HCT116 (cell line): ENCODE results near the gene EXD2. TPM values are rescaled to one million over a fixed set of nuclear protein-coding genes. Genes with fewer than 3 reads are reported as not detected.

ENCODE experiments used
- ATAC-seq: fragments of 200-7000 bp; cut with Tn5 transposase; 2 replicates; pipeline ENCODE4 v1.9.1; 2020; ENCODE audit warnings: mild to moderate bottlenecking, moderate library complexity
- BruUV-seq: library from RNA; stranded (reverse); fragments of 400-500 nt; replicated peaks from 2 replicates; lab custom pipeline; 2021; lab: Mats Ljungman, UMichigan
- CTCF ChIA-PET: fragments of 300-600 bp; sonication (Branson Sonifier 250); formaldehyde crosslinking; loops from one replicate; lab custom pipeline; 2021; ENCODE audit warnings: antibody characterized with exemption; lab: Charles Lee
- POLR2A ChIA-PET: fragments of 300-600, 350-600 bp; sonication (Branson Sonifier 250); formaldehyde crosslinking; loops from one replicate; lab custom pipeline; 2021; ENCODE audit warnings: antibody characterized with exemption; lab: Charles Lee
- RAD21 ChIA-PET, 2 experiments: fragments of 300-600 bp; sonication (Branson Sonifier 250); formaldehyde crosslinking; loops; one replicate each; lab custom pipeline; 2023; ENCODE audit warnings: low total read pairs in 2 of 2; ENCODE audit not compliant: uncharacterized antibody in 2 of 2, unreplicated experiment in 2 of 2, low non-redundant PET in 1 of 2; lab: Charles Lee
- DNase-seq: peaks from one replicate; pipeline ENCODE4 v3.0.0-alpha.2; 2010; ENCODE audit warnings: low read depth, low spot score
- H2AFZ ChIP-seq: fragments of 200-600 bp; shearing (Covaris generic), sonication (generic); 2 replicates; pipeline ENCODE4 v1.6.1; 2017; ENCODE audit warnings: low read depth, mixed run types, mixed read lengths, antibody characterized with exemption, low read length; ENCODE audit not compliant: poor library complexity, severe bottlenecking
- H3K27ac ChIP-seq: 2 replicates; pipeline ENCODE4 v1.5.1; 2012; ENCODE audit warnings: low read depth, low read length
- H3K27me3 ChIP-seq: fragments of 200-600 bp; sonication (generic); 2 replicates; pipeline ENCODE4 v1.6.1; 2016; ENCODE audit warnings: mixed run types, low read length, mixed read lengths; ENCODE audit not compliant: insufficient read depth
- H3K36me3 ChIP-seq, 2 experiments: fragments of 200-500 bp in 1 of 2; fragments of 200-600 bp in 1 of 2; sonication (Bioruptor generic) in 1 of 2; sonication (generic) in 1 of 2; 2 replicates each; pipeline versions ENCODE4 v1.5.1 to v1.6.1; 2014 to 2016; ENCODE audit warnings: low read length in 2 of 2, inconsistent platforms in 1 of 2, mixed read lengths in 1 of 2, mixed run types in 1 of 2; ENCODE audit not compliant: insufficient read depth in 2 of 2, control insufficient read depth in 1 of 2
- H3K4me1 ChIP-seq, 2 experiments: fragments of 200-600 bp in 1 of 2; sonication (generic) in 1 of 2; 2 replicates each; pipeline versions ENCODE4 v1.5.1 to v1.6.1; 2012 to 2017; ENCODE audit warnings: low read length in 2 of 2, inconsistent platforms in 1 of 2, mild to moderate bottlenecking in 1 of 2, mixed read lengths in 1 of 2, mixed run types in 1 of 2, moderate library complexity in 1 of 2; ENCODE audit not compliant: insufficient read depth in 2 of 2, control insufficient read depth in 1 of 2
- H3K4me2 ChIP-seq: fragments of 200-600 bp; sonication (generic); 2 replicates; pipeline ENCODE4 v1.6.1; 2017; ENCODE audit warnings: mixed run types, low read length, mixed read lengths
- H3K4me3 ChIP-seq, 2 experiments: fragments of 200-600 bp in 1 of 2; sonication (generic) in 1 of 2; replicated peaks in 1 of 2; 2 replicates each; pipeline ENCODE4 v1.5.1; 2011 to 2016; ENCODE audit warnings: low read length in 2 of 2, control low read depth in 1 of 2, low read depth in 1 of 2, mild to moderate bottlenecking in 1 of 2, mixed read lengths in 1 of 2, mixed run types in 1 of 2
- H3K79me2 ChIP-seq: fragments of 200-600 bp; sonication (generic); 2 replicates; pipeline ENCODE4 v1.6.1; 2017; ENCODE audit warnings: mild to moderate bottlenecking, mixed run types, low read length, moderate library complexity, mixed read lengths; ENCODE audit not compliant: insufficient read depth
- H3K9ac ChIP-seq: fragments of 200-600 bp; sonication (generic); 2 replicates; pipeline ENCODE4 v1.6.1; 2016; ENCODE audit warnings: low read length, mixed read lengths
- H3K9me2 ChIP-seq: fragments of 200-600 bp; sonication (generic), shearing (Covaris generic); 2 replicates; pipeline ENCODE4 v1.6.1; 2017; ENCODE audit warnings: mixed run types, mild to moderate bottlenecking, moderate library complexity; ENCODE audit not compliant: insufficient read depth
- H3K9me3 ChIP-seq, 2 experiments: fragments of 200-500 bp in 1 of 2; fragments of 200-600 bp in 1 of 2; sonication (Bioruptor generic) in 1 of 2; sonication (generic) in 1 of 2; 2 replicates each; pipeline ENCODE4 v1.6.1; 2014 to 2017; ENCODE audit warnings: low read length in 2 of 2, mixed read lengths in 2 of 2, inconsistent platforms in 1 of 2, low read depth in 1 of 2, mild to moderate bottlenecking in 1 of 2, mixed run types in 1 of 2, moderate library complexity in 1 of 2; ENCODE audit not compliant: control insufficient read depth in 1 of 2, insufficient read depth in 1 of 2
- H4K20me1 ChIP-seq: fragments of 200-600 bp; sonication (generic), shearing (Covaris generic); 2 replicates; pipeline ENCODE4 v1.6.1; 2017; ENCODE audit warnings: mixed run types, mild to moderate bottlenecking, moderate library complexity; ENCODE audit not compliant: insufficient read depth
- ATF3 ChIP-seq: IDR thresholded peaks from 2 replicates; pipeline ENCODE4 v1.6.1; 2012
- CEBPB ChIP-seq: IDR thresholded peaks from 2 replicates; pipeline ENCODE4 v1.6.1; 2012; ENCODE audit warnings: low read depth
- CTCF ChIP-seq, 3 experiments: fragments of 200-600 bp in 1 of 3; sonication (generic) in 1 of 3; IDR thresholded peaks in 2 of 3; conservative IDR thresholded peaks in 1 of 3; 2 replicates each; pipeline ENCODE4 v1.5.1; 2012 to 2017; ENCODE audit warnings: low read depth in 2 of 3, low read length in 2 of 3, antibody characterized with exemption in 1 of 3, borderline replicate concordance in 1 of 3, control low read depth in 1 of 3, mild to moderate bottlenecking in 1 of 3, mixed read lengths in 1 of 3, mixed run types in 1 of 3, moderate library complexity in 1 of 3; ENCODE audit not compliant: insufficient read depth in 1 of 3
- ELF1 ChIP-seq: IDR thresholded peaks from 2 replicates; pipeline ENCODE4 v1.6.1; 2012; ENCODE audit warnings: low read depth, borderline replicate concordance
- EZH2phosphoT487 ChIP-seq: fragments of 200-600 bp; IDR thresholded peaks from 2 replicates; pipeline ENCODE4 v1.6.1; 2018; ENCODE audit warnings: antibody characterized with exemption, borderline replicate concordance
- JUND ChIP-seq: IDR thresholded peaks from 2 replicates; pipeline ENCODE4 v1.6.1; 2012
- POLR2AphosphoS5 ChIP-seq: IDR thresholded peaks from 2 replicates; pipeline ENCODE4 v1.6.1; 2011; ENCODE audit warnings: mild to moderate bottlenecking, low read depth, low read length, moderate library complexity
- RAD21 ChIP-seq: IDR thresholded peaks from 2 replicates; pipeline ENCODE4 v1.6.1; 2012; ENCODE audit warnings: low read depth, mild to moderate bottlenecking
- SP1 ChIP-seq: IDR thresholded peaks from 2 replicates; pipeline ENCODE4 v1.6.1; 2012; ENCODE audit warnings: low read depth
- SRF ChIP-seq: IDR thresholded peaks from 2 replicates; pipeline ENCODE4 v1.6.1; 2012; ENCODE audit warnings: low read depth
- TCF7L2 ChIP-seq: IDR thresholded peaks from 2 replicates; pipeline ENCODE4 v1.7.0; 2011; ENCODE audit warnings: borderline replicate concordance, inconsistent platforms; ENCODE audit not compliant: insufficient read depth, insufficient read length; ENCODE audit errors: extremely low read depth
- ZFX ChIP-seq: fragments of 450-650 bp; IDR thresholded peaks from 2 replicates; pipeline ENCODE4 v1.6.1; 2017
- intact Hi-C: fragments of 100-400 bp; cut with micrococcal nuclease; formaldehyde crosslinking; loops from 2 replicates; pipeline ENCODE4 v1.10.0; 2022
- total RNA-seq: library from RNA; stranded (reverse); gene quantifications from one replicate; pipeline ENCODE4 v1.2.1, GENCODE V29; 2021; ENCODE audit not compliant: unreplicated experiment

The EXD2 gene
- total RNA-seq, 1 experiment from 2014 or later = 20.2 TPM

GRCh38 chr14:69288011-69288771 is 96.9 kb downstream of the EXD2 start:
- BruUV-seq = no TSS peak
- Histone ChIP-seq H3K4me1 (peaks cover 0 to 7% of the 10 kb centered on the region in 2 experiments; a peak in 1 of 4 replicates), H3K4me2 (no peak overlapping the region), H3K36me3 (no peaks in the 10 kb centered on the region), H2AFZ (no peak overlapping the region), H3K9ac (no peak overlapping the region), H3K9me2 (no peaks in the 10 kb centered on the region), H3K9me3 (no peaks in the 10 kb centered on the region), H3K27ac (no peak overlapping the region), H3K27me3 (no peaks in the 10 kb centered on the region), H4K20me1 (no peaks in the 10 kb centered on the region), H3K79me2 (no peaks in the 10 kb centered on the region)
- ChIA-PET RAD21 (no interaction called here), POLR2A (no interaction called here)
- ATAC-seq (peak; percentile 70), DNase-seq (no peak)
- intact Hi-C loops = no loop called here
- TF ChIP-seq RAD21 (peak; percentile 25; the same call in 1 of the 2 replicates), ZFX (no peak), POLR2AphosphoS5 (no peak), ATF3 (no peak), JUND (no peak), ELF1 (no peak), EZH2phosphoT487 (no peak), CEBPB (no peak), CTCF (IDR thresholded peaks at IDR 0.05 in 2 of 3, conservative IDR thresholded peaks at IDR 0.05 in 1 of 3; ENCODE audit: borderline replicate concordance in 1 of 3, insufficient read depth in 1 of 3, low read depth in 2 of 3, low read length in 2 of 3) (peak; percentile 20 to 35 (median 24); a peak in 2 of 6 replicates), SRF (no peak), SP1 (no peak), TCF7L2 (no peak)
- TF ChIP-seq, all 23 proteins: peak for 2
- no peak overlapping the region for H3K4me3 ChIP-seq
- CTCF ChIA-PET = interaction anchor here (0.8 kb wide), 1 partner anchor 158 kb away, joined by 3 read pairs; no protein-coding TSS in a partner anchor
